ENCODE data around the gene KRT6C.

The KRT6C gene

DNA sequence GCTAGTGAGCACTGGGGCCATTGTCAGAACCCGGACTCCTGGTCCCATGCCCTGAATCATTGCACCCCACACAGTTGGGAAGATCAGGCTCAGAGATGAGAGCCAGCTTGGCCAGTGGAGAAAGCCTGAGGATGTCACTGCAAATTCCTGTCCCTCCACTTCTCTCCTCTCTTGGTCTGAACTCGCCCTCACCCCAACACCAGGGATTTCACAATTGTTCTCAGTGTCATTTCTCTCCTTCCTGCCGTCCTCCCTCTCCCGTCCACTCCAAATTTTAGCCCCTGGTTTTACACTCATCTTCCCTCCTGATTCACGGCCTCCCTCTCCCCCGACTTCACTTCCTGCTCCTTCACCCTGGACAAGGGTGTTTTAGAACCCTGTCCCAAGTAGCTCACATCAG is 50.6 kb downstream of the KRT6C start:
- TF ChIP-seq, protein P1, sequence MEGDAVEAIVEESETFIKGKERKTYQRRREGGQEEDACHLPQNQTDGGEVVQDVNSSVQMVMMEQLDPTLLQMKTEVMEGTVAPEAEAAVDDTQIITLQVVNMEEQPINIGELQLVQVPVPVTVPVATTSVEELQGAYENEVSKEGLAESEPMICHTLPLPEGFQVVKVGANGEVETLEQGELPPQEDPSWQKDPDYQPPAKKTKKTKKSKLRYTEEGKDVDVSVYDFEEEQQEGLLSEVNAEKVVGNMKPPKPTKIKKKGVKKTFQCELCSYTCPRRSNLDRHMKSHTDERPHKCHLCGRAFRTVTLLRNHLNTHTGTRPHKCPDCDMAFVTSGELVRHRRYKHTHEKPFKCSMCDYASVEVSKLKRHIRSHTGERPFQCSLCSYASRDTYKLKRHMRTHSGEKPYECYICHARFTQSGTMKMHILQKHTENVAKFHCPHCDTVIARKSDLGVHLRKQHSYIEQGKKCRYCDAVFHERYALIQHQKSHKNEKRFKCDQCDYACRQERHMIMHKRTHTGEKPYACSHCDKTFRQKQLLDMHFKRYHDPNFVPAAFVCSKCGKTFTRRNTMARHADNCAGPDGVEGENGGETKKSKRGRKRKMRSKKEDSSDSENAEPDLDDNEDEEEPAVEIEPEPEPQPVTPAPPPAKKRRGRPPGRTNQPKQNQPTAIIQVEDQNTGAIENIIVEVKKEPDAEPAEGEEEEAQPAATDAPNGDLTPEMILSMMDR (IDR thresholded peaks at IDR 0.05; ENCODE audit: low read depth, low read length), result no peak
- no peak for DNase-seq (ENCODE audit: extremely low read depth, low read depth)

DNA sequence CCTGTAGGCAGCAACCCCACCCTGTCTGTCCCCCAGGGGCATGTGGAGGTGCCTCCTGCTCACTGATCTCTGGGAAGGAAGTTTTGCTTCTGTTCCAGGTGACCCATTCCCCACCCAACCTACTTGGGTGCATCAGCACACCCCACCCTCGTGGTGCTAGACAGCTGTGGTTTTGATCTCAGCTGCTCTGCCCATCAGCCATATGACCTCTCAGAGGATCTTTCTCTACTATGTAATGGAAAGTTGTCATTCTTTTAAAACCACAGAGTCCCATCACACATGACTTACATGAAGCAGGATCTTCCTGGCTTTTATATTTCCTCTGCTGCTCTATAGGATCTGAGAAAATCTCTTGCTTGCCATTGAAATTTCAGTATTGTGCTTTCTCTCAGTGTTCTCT is 53.9 kb downstream of the KRT6C start:
- TF ChIP-seq, protein P1 (IDR thresholded peaks at IDR 0.05; ENCODE audit: low read depth, low read length), result no peak
- no peak for DNase-seq (ENCODE audit: extremely low read depth, low read depth)

DNA sequence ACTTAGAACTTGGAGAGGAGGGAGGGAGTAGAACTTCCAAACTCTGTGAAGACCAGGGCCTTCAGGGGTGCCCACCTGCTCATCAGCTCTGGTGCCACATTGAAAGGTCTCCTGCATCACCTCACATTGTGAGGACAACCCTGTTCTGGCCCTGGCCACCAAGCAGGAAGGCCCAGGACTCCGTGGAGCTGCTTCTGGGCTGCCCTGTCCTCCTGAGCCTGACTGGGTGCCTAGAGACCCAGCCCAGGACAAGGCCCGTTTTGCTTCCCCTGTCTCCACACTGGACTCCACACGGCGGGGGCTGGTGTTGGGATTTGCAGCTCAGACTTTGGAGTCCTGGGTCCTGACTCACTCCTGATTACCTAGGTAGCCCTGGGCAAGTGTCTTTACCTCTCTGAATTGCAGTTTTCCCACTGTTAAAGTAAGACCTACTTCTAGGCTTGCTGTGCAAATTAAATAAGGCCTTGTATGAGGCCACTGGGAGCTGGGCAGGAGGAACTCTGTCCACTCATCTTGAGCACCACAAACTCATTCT is 55.0 kb downstream of the KRT6C start:
- no peak for DNase-seq (ENCODE audit: extremely low read depth, low read depth)

More for the DNA sequence above, 55.0 kb downstream of the KRT6C start:
- TF ChIP-seq, protein P1 (IDR thresholded peaks at IDR 0.05; ENCODE audit: low read depth, low read length), result no peak
